GM12878 (cell line): Measurements from ENCODE around the gene EIF1. TPM values are rescaled to one million over a fixed set of nuclear protein-coding genes. Genes with fewer than 3 reads are reported as not detected.
A peak's percentile ranks its signal among the peaks of the same experiment; 100 is the strongest.

Experiments used
- ATAC-seq: fragments of 200-7000 bp; cut with Tn5 transposase; 3 replicates; pipeline ENCODE4 v1.9.1; 2020; ENCODE audit warnings: mild to moderate bottlenecking, moderate library complexity
- Bru-seq: library from RNA; stranded (reverse); fragments of 400-500 nt; gene quantifications from one replicate; lab custom pipeline; 2021; lab: Mats Ljungman, UMichigan
- BruChase-seq, 2 experiments: library from RNA; stranded (reverse); fragments of 400-500 nt; gene quantifications; one replicate each; lab custom pipeline; 2021; lab: Mats Ljungman, UMichigan
- BruUV-seq: library from RNA; stranded (reverse); fragments of 400-500 nt; replicated peaks from 2 replicates; lab custom pipeline; 2021; lab: Mats Ljungman, UMichigan
- CTCF ChIA-PET: fragments of 300-600 bp; sonication (Branson Sonifier 250); formaldehyde crosslinking; extraction: SDS; loops from one replicate; lab custom pipeline; 2021; ENCODE audit warnings: inconsistent platforms; lab: Yijun Ruan, JAX
- POLR2A ChIA-PET: fragments of 350-600 bp; formaldehyde crosslinking; extraction: SDS; loops from one replicate; lab custom pipeline; 2021; ENCODE audit warnings: inconsistent platforms; lab: Charles Lee
- RAD21 ChIA-PET: fragments of 300-600 bp; sonication (Branson Sonifier 250); formaldehyde crosslinking; loops from one replicate; lab custom pipeline; 2023; ENCODE audit warnings: antibody characterized with exemption; ENCODE audit not compliant: unreplicated experiment; lab: Charles Lee
- SMC1A ChIA-PET: fragments of 300-600 bp; sonication (Branson Sonifier 250); formaldehyde crosslinking; loops from one replicate; lab custom pipeline; 2023; ENCODE audit not compliant: unreplicated experiment, uncharacterized antibody; lab: Charles Lee
- DNase-seq: peaks from one replicate; pipeline ENCODE4 v3.0.0-alpha.2; 2011; ENCODE audit warnings: low read depth, low spot score
- FAIRE-seq: peaks from 3 replicates; lab custom pipeline; 2011; peaks lifted over from hg19 to GRCh38; lab: Jason Lieb, UNC
- H2AFZ ChIP-seq: 2 replicates; pipeline ENCODE4 v1.6.0; 2011; ENCODE audit warnings: low read depth, low read length, control low read depth; ENCODE audit not compliant: control insufficient read depth
- H3K27ac ChIP-seq: 2 replicates; pipeline ENCODE4 v1.5.1; 2011; ENCODE audit warnings: control low read depth; ENCODE audit not compliant: control insufficient read depth, insufficient read depth
- H3K27me3 ChIP-seq, 2 experiments: replicated peaks in 1 of 2; 2 replicates each; pipeline versions ENCODE4 v1.6.0 to v1.6.1; 2011; ENCODE audit warnings: low read length in 1 of 2; ENCODE audit not compliant: control insufficient read depth in 2 of 2, insufficient read depth in 2 of 2
- H3K36me3 ChIP-seq, 2 experiments: 2 replicates each; pipeline ENCODE4 v1.5.1; 2011; ENCODE audit warnings: low read length in 1 of 2; ENCODE audit not compliant: control insufficient read depth in 2 of 2, insufficient read depth in 2 of 2
- H3K4me1 ChIP-seq: 2 replicates; pipeline ENCODE4 v1.6.1; 2011; ENCODE audit warnings: mild to moderate bottlenecking, low read length, moderate library complexity, mixed read lengths; ENCODE audit not compliant: control insufficient read depth, insufficient read depth
- H3K4me2 ChIP-seq: 2 replicates; pipeline ENCODE4 v1.6.0; 2011; ENCODE audit warnings: control low read depth; ENCODE audit not compliant: control insufficient read depth, insufficient read depth
- H3K4me3 ChIP-seq: fragments of 200-600 bp; sonication (generic); 2 replicates; pipeline ENCODE4 v1.5.1; 2016
- H3K79me2 ChIP-seq: 2 replicates; pipeline ENCODE4 v1.6.0; 2011; ENCODE audit warnings: low read length; ENCODE audit not compliant: control insufficient read depth, insufficient read depth
- H3K9ac ChIP-seq: 2 replicates; pipeline ENCODE4 v1.8.0; 2011; ENCODE audit warnings: low read length, control low read depth, mixed read lengths; ENCODE audit not compliant: control insufficient read depth, insufficient read depth
- H3K9me3 ChIP-seq: replicated peaks from 3 replicates; pipeline ENCODE4 v1.5.1; 2011; ENCODE audit warnings: mild to moderate bottlenecking, low read length; ENCODE audit not compliant: control insufficient read depth, insufficient read depth
- H4K20me1 ChIP-seq: 2 replicates; pipeline ENCODE4 v1.6.0; 2011; ENCODE audit not compliant: control insufficient read depth, insufficient read depth
- BACH1 ChIP-seq: fragments of 450-650 bp; IDR thresholded peaks from 2 replicates; pipeline ENCODE4 v1.6.1; 2017; ENCODE audit warnings: mild to moderate bottlenecking, borderline replicate concordance
- CHD2 ChIP-seq: IDR thresholded peaks from 2 replicates; pipeline ENCODE4 v1.6.1; 2011; ENCODE audit warnings: low read depth, low read length, improper control_type of control experiment, borderline replicate concordance
- CREM ChIP-seq: IDR thresholded peaks from 2 replicates; pipeline ENCODE4 v1.6.1; 2014; ENCODE audit warnings: antibody characterized with exemption, low read depth
- EED ChIP-seq: sonication (generic); IDR thresholded peaks from 2 replicates; pipeline ENCODE4 v1.6.1; 2016; ENCODE audit warnings: antibody characterized with exemption, low read depth
- HDAC2 ChIP-seq: fragments of 200-600 bp; sonication (generic); IDR thresholded peaks from 2 replicates; pipeline ENCODE4 v1.6.1; 2017
- IRF4 ChIP-seq: IDR thresholded peaks from 2 replicates; pipeline ENCODE4 v1.6.1; 2011; ENCODE audit warnings: low read depth, low read length
- JUNB ChIP-seq: IDR thresholded peaks from 2 replicates; pipeline ENCODE4 v1.6.1; 2016; ENCODE audit warnings: antibody characterized with exemption, mild to moderate bottlenecking
- MXI1 ChIP-seq: fragments of 150-350 bp; IDR thresholded peaks from 2 replicates; pipeline ENCODE4 v1.6.1; 2011; ENCODE audit warnings: low read depth, mild to moderate bottlenecking, inconsistent platforms, low read length, improper control_type of control experiment
- NRF1 ChIP-seq: conservative IDR thresholded peaks from 2 replicates; pipeline ENCODE4 v1.6.1; 2011; ENCODE audit warnings: mild to moderate bottlenecking, low read depth, low read length, improper control_type of control experiment
- PAX5 ChIP-seq: IDR thresholded peaks from 2 replicates; pipeline ENCODE4 v1.6.1; 2011; ENCODE audit warnings: low read depth, low read length, borderline replicate concordance
- RELA ChIP-seq: fragments of 450-650 bp; IDR thresholded peaks from 2 replicates; pipeline ENCODE4 v1.8.0; 2014; ENCODE audit warnings: borderline replicate concordance; ENCODE audit not compliant: partially characterized antibody
- SREBF2 ChIP-seq: IDR thresholded peaks from 2 replicates; pipeline ENCODE4 v1.6.1; 2012; ENCODE audit warnings: mild to moderate bottlenecking, low read length
- STAT1 ChIP-seq: fragments of 450-650 bp; conservative IDR thresholded peaks from 2 replicates; pipeline ENCODE4 v1.6.1; 2014; ENCODE audit warnings: antibody characterized with exemption, mild to moderate bottlenecking
- TARDBP ChIP-seq: IDR thresholded peaks from 2 replicates; pipeline ENCODE4 v1.6.1; 2016; ENCODE audit warnings: borderline replicate concordance
- ZNF384 ChIP-seq: IDR thresholded peaks from 2 replicates; pipeline ENCODE4 v1.6.1; 2012; ENCODE audit warnings: low read depth, mild to moderate bottlenecking, low read length, improper control_type of control experiment, borderline replicate concordance
- WGBS: methylation state at CpG from one replicate; pipeline ENCODE4 v1.1.6; 2016; ENCODE audit warnings: low lambda C conversion rate; ENCODE audit not compliant: insufficient replicate concordance, insufficient coverage; ENCODE audit errors: missing lambda C conversion rate; 5-methylcytosine and 5-hydroxymethylcytosine counted together
- in situ Hi-C: fragments of 300-500 bp; cut with MboI; formaldehyde crosslinking; loops from 9 replicates; pipeline ENCODE4 v1.14.3; 2018; ENCODE audit warnings: mixed read lengths
- intact Hi-C: fragments of 100-400 bp; cut with micrococcal nuclease; formaldehyde crosslinking; loops from one replicate; pipeline ENCODE4 v1.14.2; 2022; ENCODE audit not compliant: unreplicated experiment
- long read RNA-seq, 2 experiments: library from polyadenylated mRNA; unstranded; transcript quantifications; one replicate each; pipeline ENCODE4 v2.0.0, GENCODE V29; 2019 to 2020
- polyA minus RNA-seq, 3 experiments: library from RNA; depleted of rRNA, polyadenylated mRNA; stranded (reverse); fragments of >200 nt; gene quantifications; 2 replicates each; pipeline ENCODE4 v1.2.3, GENCODE V29; 2011
- polyA plus RNA-seq, 11 experiments: library from polyadenylated mRNA; depleted of rRNA in 4 of 11; unstranded in 6 of 11; stranded (reverse) in 5 of 11; fragments of >200 nt; fragmentation: Nextera tagmentation in 4 of 11; fragmentation: Illumina TruSeq in 1 of 11; extraction: Ambion mirVana in 4 of 11; extraction: Trizol in 1 of 11; gene quantifications; 1 replicate in 1 of 11; 2 replicates in 10 of 11; pipeline versions ENCODE4 v1.2.1 to v1.2.3, GENCODE V29; 2011 to 2016; ENCODE audit warnings: inconsistent platforms in 2 of 11, missing spikeins in 2 of 11, low read depth in 1 of 11
- total RNA-seq, 4 experiments: library from RNA; depleted of rRNA in 3 of 4; stranded (reverse); fragments of >200 nt in 3 of 4; fragmentation: Illumina TruSeq in 1 of 4; extraction: Trizol in 1 of 4; gene quantifications; 2 replicates each; pipeline versions ENCODE4 v1.2.1 to v1.2.3, GENCODE V29; 2013 to 2021
- TF ChIP-seq, protein P1 (sequence below): fragments of 450-650 bp; IDR thresholded peaks from 2 replicates; pipeline ENCODE4 v1.6.1; 2016; ENCODE audit warnings: mild to moderate bottlenecking

The EIF1 gene
- 163 and 168 TPM in 2 replicates for total RNA-seq (2013; cell fraction: nucleolus; rRNA removed)
- total RNA-seq (2014; rRNA removed) (51.0 and 52.6 TPM in 2 replicates), total RNA-seq (2014; rRNA removed; fragmentation: Illumina TruSeq; extraction: Trizol) (39.4 and 46.7 TPM in 2 replicates), total RNA-seq (2021) (594 and 609 TPM in 2 replicates), polyA plus RNA-seq (2011; rRNA removed) (367 TPM in 2 replicates), polyA plus RNA-seq (2014; fragmentation: Illumina TruSeq; extraction: Trizol) (325 and 382 TPM in 2 replicates), polyA plus RNA-seq (2014; fragmentation: Nextera tagmentation; extraction: Ambion mirVana) (100 to 1,000 TPM; 670 to 687 TPM), polyA plus RNA-seq (2014; rRNA removed) (144 and 168 TPM in 2 replicates), polyA plus RNA-seq (2016; fragmentation: Nextera tagmentation; extraction: Ambion mirVana) (100 to 1,000 TPM; 776 to 815 TPM), polyA minus RNA-seq (2011; rRNA and poly(A)+ RNA removed) (85.1 and 108 TPM in 2 replicates), Bru-seq, nascent RNA (percentile 100 among the genes with signal in this experiment), BruChase-seq, experiment 1, labeled RNA remaining after a 6-hour chase (percentile 100 among the genes with signal in this experiment), BruChase-seq, experiment 2, labeled RNA remaining after a 2-hour chase (percentile 100 among the genes with signal in this experiment)
- 318 TPM for polyA plus RNA-seq (2011; ENCODE audit: low read depth)
- 104 and 156 TPM in 2 replicates for polyA plus RNA-seq (2011; cell fraction: cytosol; rRNA removed)
- polyA plus RNA-seq (2011; cell fraction: nucleus; rRNA removed), result 149 and 225 TPM in 2 replicates
- 834 and 1,158 TPM in 2 replicates for polyA plus RNA-seq (2012)
- polyA minus RNA-seq (2011; cell fraction: cytosol; rRNA and poly(A)+ RNA removed), result 86.3 and 100 TPM in 2 replicates
- polyA minus RNA-seq (2011; cell fraction: nucleus; rRNA and poly(A)+ RNA removed), result 136 and 167 TPM in 2 replicates
- long read RNA-seq, experiment 1, transcript EIF1-203 (4 exons, 2,330 nt), result major isoform, 317 of 328 reads
- long read RNA-seq, experiment 1, partial matches to known transcripts, result 5 of 328 reads
- long read RNA-seq, experiment 1, other reads (novel, unspliced or antisense), result 2 of 328 reads
- long read RNA-seq, experiment 2, transcript EIF1-203 (4 exons, 2,330 nt), result major isoform, 90 of 122 reads
- long read RNA-seq, experiment 2, partial matches to known transcripts, result 21 of 122 reads
- long read RNA-seq, experiment 2, other reads (novel, unspliced or antisense), result 7 of 122 reads

DNA sequence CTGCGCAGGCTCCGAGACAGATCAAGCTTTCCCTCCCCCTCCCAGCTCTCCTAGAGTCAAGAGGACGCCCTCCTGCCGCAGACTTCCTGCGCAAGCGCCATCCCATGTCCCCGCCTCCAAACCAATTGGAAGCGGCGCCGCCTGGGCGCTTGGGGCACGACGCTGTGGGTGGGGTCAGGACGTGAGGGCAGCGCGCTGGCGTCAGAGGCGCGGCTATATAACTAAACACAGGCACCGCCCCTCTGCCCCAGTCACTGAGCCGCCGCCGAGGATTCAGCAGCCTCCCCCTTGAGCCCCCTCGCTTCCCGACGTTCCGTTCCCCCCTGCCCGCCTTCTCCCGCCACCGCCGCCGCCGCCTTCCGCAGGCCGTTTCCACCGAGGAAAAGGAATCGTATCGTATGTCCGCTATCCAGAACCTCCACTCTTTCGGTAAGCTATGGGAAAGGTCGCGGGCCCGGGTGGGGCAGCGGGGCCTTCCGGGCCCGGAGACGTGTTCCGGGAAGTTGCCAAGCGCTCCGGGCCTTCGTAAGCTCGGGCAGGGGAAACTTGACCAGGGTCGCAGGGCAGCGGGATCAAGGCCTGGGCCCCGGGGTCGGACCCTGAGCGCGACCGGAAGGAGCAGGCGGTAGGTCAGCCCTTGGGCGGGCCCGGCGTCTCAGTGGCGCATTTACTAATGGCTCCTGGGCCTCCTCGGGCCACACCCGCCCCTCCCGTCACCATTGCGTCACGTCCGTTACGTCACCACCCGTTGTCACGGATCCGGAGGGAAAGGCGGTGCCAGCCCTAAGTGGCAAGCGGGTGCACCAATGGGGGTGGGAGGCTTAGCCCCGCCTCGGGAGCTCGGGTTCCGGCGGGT is at the start of gene EIF1:
EIF1 (plus strand) TSS at position 245 of the 856 bp plus-strand sequence; CDS start at position 399, 154 bp downstream.
- intact Hi-C loops, result loop anchor here (1.0 to 2.0 kb wide), 2 partner anchors 10 to 22 kb away; no protein-coding TSS in a partner anchor
- RAD21 ChIA-PET, result interaction anchor here (0.6 to 5.7 kb wide), 10 partner anchors 11 to 1154 kb away, joined by 3 to 117 read pairs (median 4); partner anchors contain the start of gene KLHL11
- peak within 1 kb of the TSS; percentile 63 for H2AFZ ChIP-seq
- TF ChIP-seq TARDBP, result peak; percentile 61; the same call in 1 of the 2 replicates
- TF ChIP-seq SREBF2, result no peak
- 0 out of 2 replicates have a peak, but pooled peaks have one; percentile 16 for TF ChIP-seq STAT1
- TF ChIP-seq JUNB, result 0 out of 2 replicates have a peak, but pooled peaks have one; percentile 19
- TF ChIP-seq HDAC2, result no peak
- peak; percentile 6 for TF ChIP-seq RELA
- TF ChIP-seq ZNF384, result no peak
- TF ChIP-seq CREM, result peak; percentile 99
- peak; percentile 9; the same call in 1 of the 2 replicates for TF ChIP-seq EED
- TF ChIP-seq, protein P1, sequence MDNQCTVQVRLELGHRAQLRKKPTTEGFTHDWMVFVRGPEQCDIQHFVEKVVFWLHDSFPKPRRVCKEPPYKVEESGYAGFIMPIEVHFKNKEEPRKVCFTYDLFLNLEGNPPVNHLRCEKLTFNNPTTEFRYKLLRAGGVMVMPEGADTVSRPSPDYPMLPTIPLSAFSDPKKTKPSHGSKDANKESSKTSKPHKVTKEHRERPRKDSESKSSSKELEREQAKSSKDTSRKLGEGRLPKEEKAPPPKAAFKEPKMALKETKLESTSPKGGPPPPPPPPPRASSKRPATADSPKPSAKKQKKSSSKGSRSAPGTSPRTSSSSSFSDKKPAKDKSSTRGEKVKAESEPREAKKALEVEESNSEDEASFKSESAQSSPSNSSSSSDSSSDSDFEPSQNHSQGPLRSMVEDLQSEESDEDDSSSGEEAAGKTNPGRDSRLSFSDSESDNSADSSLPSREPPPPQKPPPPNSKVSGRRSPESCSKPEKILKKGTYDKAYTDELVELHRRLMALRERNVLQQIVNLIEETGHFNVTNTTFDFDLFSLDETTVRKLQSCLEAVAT, result peak; percentile 92
- TF ChIP-seq NRF1, result peak; percentile 97
- peak; percentile 37; the same call in 1 of the 2 replicates for TF ChIP-seq PAX5
- TF ChIP-seq IRF4, result no peak
- TF ChIP-seq CHD2, result peak; percentile 90
- peak; percentile 99 for TF ChIP-seq BACH1
- no peak; the same call in 1 of the 2 replicates for TF ChIP-seq MXI1

More for the DNA sequence above, at the start of gene EIF1:
- H4K20me1 ChIP-seq, result peaks cover 18% of the 10 kb centered on the region
- SMC1A ChIA-PET, result interaction anchor here (1.0 to 5.7 kb wide), 4 partner anchors 10 to 23 kb away, joined by 3 to 122 read pairs (median 52); no protein-coding TSS in a partner anchor
- peak within 1 kb of the TSS; percentile 100 for H3K27ac ChIP-seq
- CTCF ChIA-PET, result interaction anchor here (1.0 to 10.4 kb wide), 15 partner anchors 10 to 1069 kb away, joined by 3 to 265 read pairs (median 3); partner anchors contain the start of gene P3H4
- in situ Hi-C loops, result loop anchor here (25.0 kb wide), 2 partner anchors 1523 to 1673 kb away; partner anchors contain the start of gene TMEM106A
- POLR2A ChIA-PET, result interaction anchor here (0.5 to 4.8 kb wide), 12 partner anchors 11 to 1098 kb away, joined by 3 to 177 read pairs (median 3); partner anchors contain the start of genes JUP, KLHL11, ODAD4 and STAT3
- H3K4me3 ChIP-seq, result peak within 1 kb of the TSS; percentile 87
- H3K4me1 ChIP-seq, result peaks cover 11% of the 10 kb centered on the region
- H3K27me3 ChIP-seq, result no peaks in the 10 kb centered on the region
- peak; percentile 89 for FAIRE-seq
- H3K36me3 ChIP-seq, result peaks cover 19 to 35% of the 10 kb centered on the region in 2 experiments
- BruUV-seq, result TSS peak; percentile 73
- peaks cover 28% of the 10 kb centered on the region for H3K79me2 ChIP-seq
- H3K9me3 ChIP-seq, result no peaks in the 10 kb centered on the region; the same call in 2 of the 3 replicates
- peak within 1 kb of the TSS; percentile 90 for H3K4me2 ChIP-seq
- peak; percentile 85 for ATAC-seq
- peak within 1 kb of the TSS; percentile 100 for H3K9ac ChIP-seq
- WGBS, result under 1% methylated on average over 62 of the region's 81 CpGs
- peak; percentile 98 for DNase-seq
